Astrocyte (in vitro differentiated cells and primary cell): ENCODE measurements around the gene ATXN7L3. TPM values are rescaled to one million over a fixed set of nuclear protein-coding genes. Genes with fewer than 3 reads are reported as not detected.

Experiments used
- DNase-seq: peaks from one replicate; pipeline ENCODE4 v3.0.0-alpha.2; 2010; ENCODE audit warnings: low read depth
- FAIRE-seq: peaks from 2 replicates; lab custom pipeline; 2011; peaks lifted over from hg19 to GRCh38; lab: Jason Lieb, UNC
- H2AFZ ChIP-seq: 2 replicates; pipeline ENCODE4 v1.6.0; 2012; ENCODE audit warnings: low read depth, low read length, inconsistent platforms
- H3K27ac ChIP-seq: 2 replicates; pipeline ENCODE4 v1.5.1; 2011; ENCODE audit warnings: low read depth, low read length, inconsistent platforms
- H3K27me3 ChIP-seq: 2 replicates; pipeline ENCODE4 v1.6.0; 2011; ENCODE audit warnings: low read length, inconsistent platforms; ENCODE audit not compliant: insufficient read depth
- H3K36me3 ChIP-seq: 2 replicates; pipeline ENCODE4 v1.5.1; 2011; ENCODE audit warnings: low read length, inconsistent platforms; ENCODE audit not compliant: insufficient read depth
- H3K4me1 ChIP-seq: 2 replicates; pipeline ENCODE4 v1.5.1; 2011; ENCODE audit warnings: low read length, inconsistent platforms; ENCODE audit not compliant: insufficient read depth
- H3K4me2 ChIP-seq: 2 replicates; pipeline ENCODE4 v1.6.0; 2012; ENCODE audit warnings: low read length, inconsistent platforms
- H3K4me3 ChIP-seq: 2 replicates; pipeline ENCODE4 v1.5.1; 2011; ENCODE audit warnings: low read depth, mild to moderate bottlenecking, low read length, inconsistent platforms; ENCODE audit not compliant: insufficient read depth
- H3K79me2 ChIP-seq: 2 replicates; pipeline ENCODE4 v1.6.0; 2012; ENCODE audit warnings: mild to moderate bottlenecking, low read length, inconsistent platforms; ENCODE audit not compliant: insufficient read depth
- H3K9ac ChIP-seq: 2 replicates; pipeline ENCODE4 v1.6.0; 2012; ENCODE audit warnings: mild to moderate bottlenecking, low read length, inconsistent platforms
- H3K9me3 ChIP-seq: 2 replicates; pipeline ENCODE4 v1.5.1; 2012; ENCODE audit warnings: low read depth, mild to moderate bottlenecking, low read length, inconsistent platforms; ENCODE audit not compliant: insufficient read depth
- H4K20me1 ChIP-seq: 2 replicates; pipeline ENCODE4 v1.6.0; 2012; ENCODE audit warnings: low read length, inconsistent platforms; ENCODE audit not compliant: insufficient read depth
- H3K27ac Mint-ChIP-seq: one replicate; pipeline ENCODE4 v1.8.0; 2021; ENCODE audit warnings: mild to moderate bottlenecking, mixed read lengths; ENCODE audit not compliant: unreplicated experiment
- H3K27me3 Mint-ChIP-seq: one replicate; pipeline ENCODE4 v1.8.0; 2021; ENCODE audit warnings: low read depth, mixed read lengths; ENCODE audit not compliant: unreplicated experiment
- H3K36me3 Mint-ChIP-seq: one replicate; pipeline ENCODE4 v1.8.0; 2021; ENCODE audit warnings: low read depth, mixed read lengths; ENCODE audit not compliant: unreplicated experiment
- H3K4me1 Mint-ChIP-seq: one replicate; pipeline ENCODE4 v1.8.0; 2021; ENCODE audit warnings: low read depth, mixed read lengths; ENCODE audit not compliant: unreplicated experiment
- H3K4me3 Mint-ChIP-seq: one replicate; pipeline ENCODE4 v1.8.0; 2021; ENCODE audit warnings: mild to moderate bottlenecking, moderate library complexity, mixed read lengths; ENCODE audit not compliant: unreplicated experiment
- H3K9me3 Mint-ChIP-seq: one replicate; pipeline ENCODE4 v1.8.0; 2021; ENCODE audit warnings: mild to moderate bottlenecking, mixed read lengths; ENCODE audit not compliant: unreplicated experiment
- EZH2 ChIP-seq: IDR thresholded peaks from 2 replicates; pipeline ENCODE4 v1.6.1; 2012; ENCODE audit warnings: mild to moderate bottlenecking, low read length, inconsistent platforms; ENCODE audit not compliant: insufficient read depth
- total RNA-seq: library from RNA; stranded (reverse); gene quantifications from 2 replicates; pipeline ENCODE4 v1.2.1, GENCODE V29; 2021
- TF ChIP-seq, protein P1 (sequence below): IDR thresholded peaks from 2 replicates; pipeline ENCODE4 v1.5.1; 2011; ENCODE audit warnings: low read depth, mild to moderate bottlenecking, inconsistent platforms, low read length, moderate library complexity; ENCODE audit not compliant: insufficient read depth

ATXN7L3 gene
- total RNA-seq, 1 donor from 2014 or later = 87.0 TPM

DNA sequence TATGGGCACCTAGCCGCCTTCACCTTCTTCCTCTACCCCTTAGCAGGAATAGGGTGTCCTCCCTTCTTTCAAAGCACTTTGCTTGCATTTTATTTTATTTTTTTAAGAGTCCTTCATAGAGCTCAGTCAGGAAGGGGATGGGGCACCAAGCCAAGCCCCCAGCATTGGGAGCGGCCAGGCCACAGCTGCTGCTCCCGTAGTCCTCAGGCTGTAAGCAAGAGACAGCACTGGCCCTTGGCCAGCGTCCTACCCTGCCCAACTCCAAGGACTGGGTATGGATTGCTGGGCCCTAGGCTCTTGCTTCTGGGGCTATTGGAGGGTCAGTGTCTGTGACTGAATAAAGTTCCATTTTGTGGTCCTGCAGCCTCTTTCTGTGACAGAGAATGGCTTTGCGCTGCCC is 8.3 kb downstream of the ATXN7L3 start:
- Histone ChIP-seq H3K79me2 (peaks cover 30% of the 10 kb centered on the region), H3K4me1 (peaks cover 8% of the 10 kb centered on the region), H2AFZ (no peak overlapping the region), H3K9ac (no peak overlapping the region), H4K20me1 (peaks cover 13% of the 10 kb centered on the region), H3K4me2 (no peak overlapping the region), H3K4me3 (no peak overlapping the region), H3K27me3 (no peaks in the 10 kb centered on the region), H3K9me3 (no peaks in the 10 kb centered on the region), H3K36me3 (peaks cover 22% of the 10 kb centered on the region), H3K27ac (no peak overlapping the region)
- TF ChIP-seq, protein P1, sequence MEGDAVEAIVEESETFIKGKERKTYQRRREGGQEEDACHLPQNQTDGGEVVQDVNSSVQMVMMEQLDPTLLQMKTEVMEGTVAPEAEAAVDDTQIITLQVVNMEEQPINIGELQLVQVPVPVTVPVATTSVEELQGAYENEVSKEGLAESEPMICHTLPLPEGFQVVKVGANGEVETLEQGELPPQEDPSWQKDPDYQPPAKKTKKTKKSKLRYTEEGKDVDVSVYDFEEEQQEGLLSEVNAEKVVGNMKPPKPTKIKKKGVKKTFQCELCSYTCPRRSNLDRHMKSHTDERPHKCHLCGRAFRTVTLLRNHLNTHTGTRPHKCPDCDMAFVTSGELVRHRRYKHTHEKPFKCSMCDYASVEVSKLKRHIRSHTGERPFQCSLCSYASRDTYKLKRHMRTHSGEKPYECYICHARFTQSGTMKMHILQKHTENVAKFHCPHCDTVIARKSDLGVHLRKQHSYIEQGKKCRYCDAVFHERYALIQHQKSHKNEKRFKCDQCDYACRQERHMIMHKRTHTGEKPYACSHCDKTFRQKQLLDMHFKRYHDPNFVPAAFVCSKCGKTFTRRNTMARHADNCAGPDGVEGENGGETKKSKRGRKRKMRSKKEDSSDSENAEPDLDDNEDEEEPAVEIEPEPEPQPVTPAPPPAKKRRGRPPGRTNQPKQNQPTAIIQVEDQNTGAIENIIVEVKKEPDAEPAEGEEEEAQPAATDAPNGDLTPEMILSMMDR = no peak
- no peak for TF ChIP-seq EZH2
- H3K36me3 Mint-ChIP-seq = peaks cover 10% of the 10 kb centered on the region
- H3K4me3 Mint-ChIP-seq = no peak overlapping the region
- no peak for FAIRE-seq
- no peak for DNase-seq
- peak overlapping the region; percentile 66 for H3K27ac Mint-ChIP-seq
- no peaks in the 10 kb centered on the region for H3K27me3 Mint-ChIP-seq
- peaks cover 12% of the 10 kb centered on the region for H3K4me1 Mint-ChIP-seq
- H3K9me3 Mint-ChIP-seq = no peaks in the 10 kb centered on the region

DNA sequence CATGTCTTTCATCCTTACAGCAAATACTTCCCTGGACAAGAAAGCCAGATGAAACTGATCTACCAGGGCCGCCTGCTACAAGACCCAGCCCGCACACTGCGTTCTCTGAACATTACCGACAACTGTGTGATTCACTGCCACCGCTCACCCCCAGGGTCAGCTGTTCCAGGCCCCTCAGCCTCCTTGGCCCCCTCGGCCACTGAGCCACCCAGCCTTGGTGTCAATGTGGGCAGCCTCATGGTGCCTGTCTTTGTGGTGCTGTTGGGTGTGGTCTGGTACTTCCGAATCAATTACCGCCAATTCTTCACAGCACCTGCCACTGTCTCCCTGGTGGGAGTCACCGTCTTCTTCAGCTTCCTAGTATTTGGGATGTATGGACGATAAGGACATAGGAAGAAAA is 9.2 kb downstream of the ATXN7L3 start:
- H3K4me1 ChIP-seq = peaks cover 10% of the 10 kb centered on the region
- no peak overlapping the region for H2AFZ ChIP-seq
- no peaks in the 10 kb centered on the region for H3K27me3 ChIP-seq
- no peak for FAIRE-seq
- no peaks in the 10 kb centered on the region for H3K9me3 ChIP-seq
- H3K4me3 Mint-ChIP-seq = peak overlapping the region; percentile 50
- H3K27ac ChIP-seq = no peak overlapping the region
- H4K20me1 ChIP-seq = peaks cover 13% of the 10 kb centered on the region
- TF ChIP-seq EZH2 = no peak
- TF ChIP-seq, protein P1 = no peak
- H3K27me3 Mint-ChIP-seq = no peaks in the 10 kb centered on the region
- no peak overlapping the region for H3K9ac ChIP-seq
- no peak overlapping the region for H3K4me3 ChIP-seq
- H3K4me2 ChIP-seq = no peak overlapping the region
- H3K27ac Mint-ChIP-seq = no peak overlapping the region
- peaks cover 22% of the 10 kb centered on the region for H3K36me3 ChIP-seq
- H3K79me2 ChIP-seq = peaks cover 35% of the 10 kb centered on the region
- peaks cover 12% of the 10 kb centered on the region for H3K4me1 Mint-ChIP-seq
- no peaks in the 10 kb centered on the region for H3K9me3 Mint-ChIP-seq
- peaks cover 10% of the 10 kb centered on the region for H3K36me3 Mint-ChIP-seq
- no peak for DNase-seq

DNA sequence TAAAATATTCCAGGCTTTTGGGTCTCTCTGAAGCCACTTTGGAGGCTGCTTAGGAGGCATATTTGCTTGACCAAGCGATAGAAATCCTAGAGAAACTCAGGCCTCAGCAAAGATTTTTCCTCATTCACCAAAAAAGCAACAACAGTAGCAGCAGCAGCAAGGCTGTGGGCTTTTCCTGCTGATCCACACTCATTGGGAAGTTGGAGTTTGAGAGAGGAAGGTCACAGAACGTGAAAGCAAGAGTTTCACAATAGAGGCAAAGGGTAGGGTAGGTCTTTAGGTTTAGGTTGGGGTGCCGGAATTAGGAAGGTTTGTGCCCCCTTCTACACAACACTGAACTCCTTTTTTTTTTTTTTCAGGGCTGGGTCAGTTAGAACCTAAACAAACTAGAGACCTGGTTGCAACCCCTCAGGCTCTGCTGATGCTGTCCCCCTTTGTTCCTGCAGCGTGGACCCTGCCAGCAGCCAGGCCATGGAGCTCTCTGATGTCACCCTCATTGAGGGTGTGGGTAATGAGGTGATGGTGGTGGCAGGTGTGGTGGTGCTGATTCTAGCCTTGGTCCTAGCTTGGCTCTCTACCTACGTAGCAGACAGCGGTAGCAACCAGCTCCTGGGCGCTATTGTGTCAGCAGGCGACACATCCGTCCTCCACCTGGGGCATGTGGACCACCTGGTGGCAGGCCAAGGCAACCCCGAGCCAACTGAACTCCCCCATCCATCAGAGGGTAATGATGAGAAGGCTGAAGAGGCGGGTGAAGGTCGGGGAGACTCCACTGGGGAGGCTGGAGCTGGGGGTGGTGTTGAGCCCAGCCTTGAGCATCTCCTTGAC is 10.9 kb downstream of the ATXN7L3 start:
- no peaks in the 10 kb centered on the region for H3K27me3 ChIP-seq
- H3K27ac Mint-ChIP-seq = peak overlapping the region; percentile 8
- DNase-seq = no peak
- no peaks in the 10 kb centered on the region for H3K9me3 ChIP-seq
- peaks cover 8% of the 10 kb centered on the region for H3K36me3 ChIP-seq
- peak overlapping the region; percentile 90 for H3K4me3 ChIP-seq
- peaks cover 44% of the 10 kb centered on the region for H3K79me2 ChIP-seq
- H4K20me1 ChIP-seq = peaks cover 27% of the 10 kb centered on the region
- H3K27ac ChIP-seq = no peak overlapping the region
- peaks cover 11% of the 10 kb centered on the region for H3K4me1 ChIP-seq
- peaks cover 15% of the 10 kb centered on the region for H3K4me1 Mint-ChIP-seq
- H3K4me2 ChIP-seq = peak overlapping the region; percentile 93
- no peak for FAIRE-seq
- H3K27me3 Mint-ChIP-seq = no peaks in the 10 kb centered on the region
- TF ChIP-seq EZH2 = no peak
- TF ChIP-seq, protein P1 = no peak
- H3K9me3 Mint-ChIP-seq = no peaks in the 10 kb centered on the region
- no peak overlapping the region for H2AFZ ChIP-seq
- peaks cover 4% of the 10 kb centered on the region for H3K36me3 Mint-ChIP-seq
- H3K4me3 Mint-ChIP-seq = peak overlapping the region; percentile 98
- peak overlapping the region; percentile 97 for H3K9ac ChIP-seq
